ENCODE measurements around the gene TJP1.
"Not testable (repeated sequence)": the region's sequence is repeated elsewhere in the genome, so short reads cannot be mapped to it uniquely, and the experiment has no call there.

The TJP1 gene

DNA sequence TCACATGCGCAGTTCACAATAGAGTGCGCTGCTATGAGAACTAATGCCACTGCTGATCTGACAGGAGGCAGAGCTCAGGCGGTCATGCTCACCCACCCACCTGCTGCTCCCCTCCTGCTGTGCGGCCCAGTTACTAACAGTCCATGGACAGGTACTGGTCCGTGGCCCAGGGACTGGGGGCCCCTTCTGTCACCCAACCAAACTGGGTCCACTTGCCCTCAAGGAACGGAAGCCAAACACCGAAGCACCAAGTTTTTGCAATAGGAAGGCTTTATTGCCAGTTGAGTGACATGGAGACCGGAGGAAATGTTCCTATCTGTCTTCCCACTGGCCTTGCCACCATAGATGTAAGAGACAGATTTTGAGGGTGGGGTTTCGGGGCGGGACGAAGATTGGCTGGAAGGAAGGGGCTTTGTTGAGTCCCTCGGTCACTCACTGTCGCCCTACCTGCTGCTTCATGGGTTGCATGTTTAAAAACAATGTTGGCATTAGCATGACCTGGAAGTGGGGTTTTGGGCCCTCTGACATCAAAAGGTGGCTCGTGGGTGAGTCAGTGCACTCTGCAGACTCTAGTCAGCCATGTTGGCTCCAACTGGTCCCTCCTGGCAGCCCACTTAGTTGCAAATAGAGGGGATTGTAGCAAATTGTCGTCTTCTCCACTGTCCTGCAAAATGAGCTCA, 141.0 kb downstream of the TJP1 start:
- DNase-seq (ENCODE audit: low read depth): no peak

DNA sequence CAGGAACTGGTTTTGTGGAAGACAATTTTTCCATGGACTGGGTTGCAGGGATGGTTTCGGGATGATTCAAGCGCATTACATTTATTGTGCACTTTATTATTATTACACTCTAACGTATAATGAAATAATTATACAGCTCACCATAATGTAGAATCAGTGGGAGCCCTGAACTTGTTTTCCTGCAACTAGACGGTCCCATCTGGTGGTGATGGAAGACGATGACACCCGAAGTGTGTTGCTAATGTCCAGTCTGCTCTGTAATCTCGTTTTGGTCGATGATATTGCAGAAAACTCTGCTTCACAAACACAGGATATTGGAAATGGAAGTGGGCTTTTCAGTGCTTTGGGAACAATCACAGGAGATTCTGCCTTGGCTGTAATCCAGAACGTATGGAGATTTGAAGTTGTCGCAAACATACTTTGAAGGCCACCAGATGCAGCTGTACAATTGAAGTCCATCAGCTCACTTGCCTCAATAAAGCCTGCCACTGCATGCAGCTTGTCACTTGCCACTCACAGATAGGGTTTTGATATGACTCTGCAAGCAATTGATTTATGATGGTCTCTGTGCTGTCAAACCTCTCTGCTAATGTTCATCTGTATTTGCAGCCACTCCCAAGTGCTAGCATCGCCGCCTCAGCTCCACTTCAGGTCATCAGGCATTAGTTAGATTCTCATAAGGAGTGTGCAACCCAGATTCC, 141.7 kb downstream of the TJP1 start:
- DNase-seq (ENCODE audit: low read depth): no peak

DNA sequence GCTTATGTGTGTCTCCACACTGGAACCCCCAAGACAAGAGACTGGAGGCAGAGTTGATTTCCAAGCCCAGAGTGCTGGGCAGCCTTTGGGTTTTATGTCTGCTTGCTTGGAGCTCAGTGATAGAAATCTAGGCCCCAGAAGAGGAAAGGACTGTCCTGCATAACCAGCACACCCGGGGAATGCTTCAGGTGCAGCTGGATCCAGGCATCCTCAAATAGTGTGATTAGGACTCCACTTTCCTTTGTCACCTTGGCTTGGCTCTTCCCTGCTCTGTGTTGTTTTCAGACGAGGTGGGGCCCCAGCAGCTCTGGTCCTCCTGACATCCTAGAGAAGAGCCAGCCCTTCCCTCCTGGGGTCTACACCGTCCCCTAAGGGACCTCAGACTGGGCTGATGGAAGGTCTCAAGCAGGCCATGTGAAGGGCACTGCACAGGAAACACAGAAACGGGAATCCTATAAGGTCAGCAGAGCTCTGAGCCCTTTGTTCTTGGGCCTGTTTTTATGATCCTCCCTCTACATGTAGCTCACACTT, 143.7 kb downstream of the TJP1 start:
- DNase-seq (ENCODE audit: low read depth): no peak

DNA sequence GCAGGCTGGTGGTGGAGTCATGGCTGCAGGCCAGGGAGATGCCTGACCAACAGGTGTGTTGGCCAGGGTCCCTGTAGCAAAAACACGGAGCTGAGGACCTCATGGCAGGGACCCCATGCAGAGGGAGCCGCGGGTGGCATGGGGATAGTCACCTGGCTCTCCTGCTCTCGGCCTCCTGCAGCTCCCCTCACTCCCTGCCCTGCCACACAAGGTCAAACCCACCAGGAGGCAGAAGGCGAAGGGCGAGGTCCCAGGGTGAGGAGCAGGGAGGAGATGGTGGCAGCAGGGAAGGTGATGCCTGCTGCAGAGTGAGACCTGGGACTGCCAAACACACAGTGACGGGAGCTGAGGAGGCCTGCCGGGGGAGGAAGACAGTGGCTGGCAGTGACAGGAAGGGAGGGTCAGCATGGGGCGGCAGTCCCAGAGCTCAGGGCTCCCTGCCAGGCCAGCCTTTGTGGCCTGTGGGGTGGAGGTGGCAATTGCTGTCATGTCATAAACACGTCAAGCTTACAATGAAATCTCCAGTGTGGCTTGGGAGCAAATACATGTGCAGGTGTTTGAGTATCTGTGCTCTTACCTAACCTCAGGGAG, 144.3 kb downstream of the TJP1 start:
- no peak for DNase-seq (ENCODE audit: low read depth)

DNA sequence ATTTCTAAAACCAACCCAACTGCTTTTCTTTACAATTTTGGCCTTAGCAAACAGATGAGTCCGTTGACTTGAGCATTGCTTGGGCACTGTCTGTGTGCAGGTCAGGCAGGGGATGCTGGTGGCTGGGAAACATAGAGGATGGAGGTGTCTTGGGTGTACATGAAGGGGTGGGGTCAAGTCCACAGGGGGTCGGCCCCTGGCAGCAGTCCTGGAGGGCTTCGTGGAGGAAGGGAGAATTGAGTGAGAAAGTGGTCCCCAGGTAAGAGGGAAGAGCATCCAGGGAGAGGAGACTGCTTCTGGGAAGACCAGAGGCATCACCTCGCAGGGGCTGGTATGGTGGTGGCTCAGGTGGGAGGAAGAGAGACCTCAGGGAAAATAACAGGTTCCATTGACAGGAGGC, 144.8 kb downstream of the TJP1 start:
- DNase-seq (ENCODE audit: low read depth): no peak

DNA sequence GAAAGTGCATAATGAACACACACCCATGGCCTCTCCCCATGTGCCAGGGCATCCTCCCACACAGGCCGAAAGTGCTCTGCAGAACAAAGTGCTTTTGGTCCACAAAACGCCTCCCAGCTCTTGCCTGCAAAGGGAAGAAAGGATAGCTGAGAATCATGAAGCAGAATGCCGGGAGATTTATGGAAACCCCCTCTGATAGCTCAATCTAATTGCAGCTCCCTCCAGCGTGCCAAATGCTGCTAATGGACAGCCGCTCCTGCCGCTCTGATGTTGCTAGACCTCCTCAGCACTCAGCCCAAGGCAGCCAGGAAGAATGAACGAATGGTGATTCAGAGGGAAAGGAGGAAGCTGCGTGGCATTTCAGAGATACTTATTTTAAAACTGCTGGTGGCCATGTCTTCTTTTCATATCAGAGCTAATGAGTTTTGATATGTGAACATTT, 145.3 kb downstream of the TJP1 start:
- no peak for DNase-seq (ENCODE audit: low read depth)

DNA sequence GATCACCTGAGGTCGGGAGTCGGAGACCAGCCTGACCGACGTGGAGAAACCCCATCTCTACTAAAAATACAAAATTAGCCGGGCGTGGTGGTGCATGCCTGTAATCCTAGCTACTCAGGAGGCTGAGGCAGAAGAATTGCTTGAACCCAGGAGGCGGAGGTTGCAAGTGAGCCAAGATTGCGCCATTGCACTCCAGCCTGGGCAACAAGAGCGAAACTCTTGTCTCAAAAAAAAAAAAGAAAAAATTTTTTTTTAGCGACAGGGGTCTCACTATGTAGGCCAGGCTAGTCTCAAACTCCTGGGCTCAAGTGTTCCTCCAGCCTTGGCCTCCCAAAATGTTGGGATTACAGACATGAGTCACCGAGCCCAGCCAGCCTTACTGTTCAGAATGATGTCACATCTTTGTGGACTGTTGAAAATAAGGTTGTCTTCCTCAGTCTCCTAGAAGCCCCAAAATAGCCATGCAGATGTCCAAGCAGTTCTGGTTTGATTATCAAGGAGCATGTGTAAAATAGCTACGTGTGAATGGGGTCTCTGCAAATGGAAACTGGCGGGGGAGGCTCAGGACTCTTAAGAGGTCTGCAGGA, 145.8 kb downstream of the TJP1 start:
- not testable (repeated sequence) for DNase-seq (ENCODE audit: low read depth)

DNA sequence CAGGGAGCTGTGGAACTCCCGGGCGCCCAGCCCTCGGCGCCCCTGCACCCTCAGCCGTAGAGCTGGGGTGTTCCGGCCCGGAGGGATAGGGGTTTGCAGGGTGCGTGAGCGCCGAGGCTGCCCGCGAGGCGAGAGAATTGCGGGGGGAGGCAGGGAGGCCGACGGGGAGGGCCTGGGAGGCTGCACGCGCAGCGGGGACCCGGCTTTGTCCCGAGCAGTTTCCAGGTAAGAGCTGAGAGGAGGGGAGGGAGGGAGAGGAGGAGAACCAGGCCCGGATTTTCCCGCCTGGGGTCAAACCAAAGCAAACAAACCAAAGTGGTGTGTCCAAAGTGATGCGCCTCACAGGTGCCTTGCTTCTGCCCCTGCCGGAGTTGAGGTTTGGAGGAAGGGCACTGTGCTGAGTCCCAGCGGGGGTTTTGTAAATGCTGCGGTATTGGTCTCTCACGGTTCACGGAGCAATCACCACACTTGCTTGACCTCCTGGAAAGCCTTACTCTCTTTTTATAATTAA, 146.4 kb downstream of the TJP1 start:
- no peak for DNase-seq (ENCODE audit: low read depth)

DNA sequence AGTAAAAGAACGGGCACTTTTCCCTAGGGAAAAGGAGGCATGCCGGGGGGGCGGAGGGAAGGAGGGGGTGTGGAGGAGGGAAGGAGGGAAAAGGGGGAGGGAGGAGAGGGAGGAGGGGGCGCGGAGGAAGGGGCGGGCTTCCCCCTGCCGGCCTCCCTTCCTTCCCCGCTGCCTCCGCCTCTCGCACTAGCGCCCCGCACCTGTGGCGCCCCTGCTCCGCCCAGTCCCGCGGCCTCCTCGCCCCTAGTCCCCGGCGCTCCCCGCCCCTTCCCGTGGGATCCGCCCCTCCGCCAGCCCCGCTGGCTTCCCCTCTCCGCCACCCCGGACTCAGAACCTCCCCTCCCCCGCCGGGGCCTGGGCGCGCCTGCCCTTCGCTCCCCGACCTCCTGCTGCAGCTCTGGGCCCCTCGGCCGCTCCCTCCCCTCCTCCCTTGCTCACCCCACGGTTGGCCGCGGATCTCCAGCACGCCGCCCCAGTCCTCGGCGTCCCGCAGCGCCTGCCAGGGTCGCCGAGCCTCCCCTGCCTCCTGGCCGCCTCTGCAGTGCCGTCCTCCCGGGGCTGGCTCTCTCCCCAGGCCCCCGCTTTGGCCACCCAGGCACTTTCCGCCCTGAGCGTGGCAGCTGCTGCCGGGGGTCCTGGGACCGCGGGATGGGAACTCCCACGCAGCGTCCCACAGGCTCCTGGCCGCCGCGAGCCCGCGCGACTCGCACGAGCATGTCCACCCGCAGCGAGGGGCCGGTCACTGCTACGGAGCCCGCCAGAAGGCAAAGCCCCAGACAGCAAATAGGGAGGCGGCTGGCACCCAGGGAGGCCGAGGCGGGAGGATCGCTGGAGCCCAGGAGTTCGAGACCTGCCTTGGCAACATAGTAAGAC, 147.4 kb downstream of the TJP1 start:
- no peak for DNase-seq (ENCODE audit: low read depth)

DNA sequence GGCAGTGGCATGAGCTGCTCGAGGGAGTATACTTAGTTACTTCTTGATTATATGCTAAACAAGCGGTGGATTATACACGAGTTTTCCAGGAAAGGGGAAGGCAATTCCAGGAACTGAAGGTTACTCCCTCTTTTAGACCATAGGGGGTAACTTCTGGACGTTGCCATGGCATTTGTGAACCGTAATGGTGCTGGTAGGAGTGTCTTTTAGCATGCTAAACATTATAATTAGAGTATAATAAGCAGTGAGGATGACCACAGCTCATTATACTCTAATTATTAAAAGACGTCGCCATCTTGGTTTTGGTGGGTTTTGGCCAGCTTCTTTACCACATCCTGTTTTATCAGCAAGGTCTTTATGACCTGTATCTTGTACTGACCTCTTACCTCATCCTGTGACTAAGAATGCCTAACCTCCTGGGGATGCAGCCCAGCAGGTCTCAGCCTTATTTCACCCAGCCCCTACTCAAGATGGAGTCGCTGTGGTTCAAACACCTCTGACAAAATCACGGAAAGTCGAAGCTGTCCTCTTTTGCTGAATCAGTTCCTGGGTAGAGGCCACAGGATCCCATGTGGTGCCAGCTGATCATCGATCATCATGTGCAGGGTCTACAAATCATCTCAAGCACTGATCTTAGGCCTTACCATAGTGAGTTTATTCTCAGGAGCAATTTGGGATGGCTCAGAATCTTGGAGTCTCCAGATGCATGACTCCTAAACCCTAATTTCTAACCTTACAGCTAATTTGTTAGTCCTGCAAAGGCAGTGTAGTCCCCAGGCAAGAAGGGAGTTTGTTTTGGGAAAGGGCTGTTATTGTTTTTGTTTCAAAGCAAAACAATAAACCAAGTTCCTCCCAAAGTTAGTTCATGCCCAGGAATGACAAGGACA, 149.1 kb downstream of the TJP1 start:
- DNase-seq (ENCODE audit: low read depth): no peak

DNA sequence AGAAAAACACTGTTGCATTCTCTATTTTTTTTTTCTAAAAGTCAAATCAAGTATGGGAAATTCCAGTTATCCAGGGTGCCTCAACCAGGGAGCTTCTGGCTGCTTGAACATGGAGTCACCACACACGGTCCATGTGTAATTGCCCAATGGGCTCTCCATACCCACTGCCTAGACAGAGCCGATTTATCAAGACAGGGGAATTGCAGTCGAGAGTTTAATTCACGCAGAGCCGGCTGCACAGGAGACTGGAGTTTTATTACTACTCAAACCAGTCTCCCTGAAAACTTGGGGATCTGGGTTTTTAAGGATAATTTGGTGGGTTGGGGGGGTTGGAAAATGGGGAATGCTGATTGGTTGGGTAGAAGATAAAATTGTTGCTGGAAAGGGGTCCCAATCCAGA, 149.8 kb downstream of the TJP1 start:
- no peak for DNase-seq (ENCODE audit: low read depth)

DNA sequence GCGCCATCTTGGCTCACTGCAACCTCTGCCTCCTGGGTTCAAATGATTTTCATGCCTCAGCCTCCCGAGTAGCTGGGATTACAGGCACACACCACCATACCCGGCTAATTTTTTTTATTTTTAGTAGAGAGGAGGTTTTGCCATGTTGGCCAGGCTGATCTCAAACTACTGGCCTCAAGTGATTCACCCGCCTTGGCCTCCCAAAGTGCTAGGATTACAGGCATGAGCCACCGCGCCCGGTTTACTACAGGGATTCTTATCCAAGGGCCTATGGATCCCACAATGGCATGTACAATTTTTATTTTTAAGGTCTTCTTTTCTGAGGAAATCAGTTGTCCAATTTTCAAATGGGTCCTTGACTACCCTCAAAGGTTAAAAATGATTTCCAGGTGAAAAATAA, 150.2 kb downstream of the TJP1 start:
- not testable (repeated sequence) for DNase-seq (ENCODE audit: low read depth)

DNA sequence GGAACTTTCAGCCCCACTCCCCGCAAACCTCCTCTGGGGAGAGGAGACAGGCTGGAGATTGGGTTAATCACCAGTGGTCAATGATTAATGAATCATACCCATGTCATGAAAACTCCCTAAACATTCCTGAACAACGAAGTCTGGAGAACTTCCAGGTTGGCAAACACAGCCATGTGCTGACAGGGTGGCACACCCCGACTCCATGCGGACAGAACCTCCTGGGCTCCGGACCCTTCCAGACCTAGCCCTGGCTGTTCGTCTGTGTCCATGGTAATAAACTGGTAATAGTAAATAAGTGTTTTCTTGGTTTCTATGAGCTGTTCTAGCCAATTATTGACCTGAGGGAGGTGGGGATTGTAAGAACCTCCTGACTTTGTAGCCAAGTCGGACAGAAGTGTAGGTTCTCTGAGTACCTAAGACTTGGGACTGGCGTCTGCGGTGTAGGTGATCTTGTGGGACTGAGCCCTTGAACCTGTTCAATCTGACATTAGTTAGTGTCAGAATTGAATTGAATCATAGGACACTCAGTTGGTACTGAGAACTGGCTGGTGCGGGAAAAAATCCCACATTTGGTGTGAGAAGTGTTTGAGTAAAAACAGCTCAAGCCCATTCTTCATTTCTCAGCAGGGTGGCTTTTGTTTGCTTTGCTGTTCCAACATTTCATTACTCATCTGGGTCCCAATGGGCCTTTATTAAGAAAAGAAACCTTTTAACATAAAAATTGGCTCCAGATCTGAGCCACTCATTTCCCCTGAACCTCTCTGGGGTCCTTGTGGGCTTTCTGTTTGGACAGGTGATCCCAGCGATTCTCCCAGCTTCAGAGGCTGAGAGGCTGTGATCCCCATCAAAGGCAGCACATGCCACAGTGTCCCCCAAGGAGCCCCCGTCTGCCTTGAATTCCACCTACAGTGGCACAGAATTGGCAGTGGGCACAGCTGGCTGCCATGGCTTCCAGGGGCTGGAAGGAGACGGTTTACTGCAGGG, 151.0 kb downstream of the TJP1 start:
- no peak for DNase-seq (ENCODE audit: low read depth)

DNA sequence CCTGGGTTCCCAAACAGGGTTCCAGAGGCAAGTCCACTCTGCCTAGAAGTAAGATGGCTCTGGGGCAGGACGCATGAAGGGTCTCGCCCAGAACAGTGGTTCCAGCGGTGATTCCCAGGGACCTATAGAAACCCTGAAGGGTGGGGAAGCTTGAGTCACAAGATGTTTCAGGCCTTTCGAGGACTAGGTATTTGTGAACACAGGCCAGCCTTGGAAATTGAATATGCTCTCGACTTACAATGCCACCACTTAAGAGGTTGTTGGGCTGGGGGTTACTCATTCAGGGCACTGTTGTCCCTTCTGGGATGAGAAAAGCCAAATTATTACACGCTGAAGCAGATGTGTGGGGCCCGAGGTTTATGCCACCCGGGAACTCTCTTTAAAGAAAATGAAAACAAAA, 152.0 kb downstream of the TJP1 start:
- DNase-seq (ENCODE audit: low read depth): no peak

DNA sequence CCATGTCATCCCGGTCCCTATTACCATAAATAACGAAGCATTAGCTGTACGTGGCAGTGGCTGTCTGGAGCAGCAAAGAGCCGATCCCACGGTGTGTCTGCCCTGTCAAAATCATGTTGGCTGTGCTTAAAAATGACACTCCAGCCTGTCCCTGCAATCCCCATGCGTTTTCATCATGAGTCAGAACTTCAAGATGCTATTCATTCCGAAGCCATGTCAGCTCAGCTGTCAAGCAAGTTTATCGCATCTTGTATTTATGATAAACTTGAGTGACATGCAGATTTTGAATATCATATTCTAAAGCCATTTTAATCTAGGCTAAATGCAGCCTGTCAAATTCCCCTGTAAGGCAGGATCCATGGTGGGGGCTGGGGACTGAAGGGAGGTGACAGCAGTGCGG, 152.4 kb downstream of the TJP1 start:
- DNase-seq (ENCODE audit: low read depth): no peak

DNA sequence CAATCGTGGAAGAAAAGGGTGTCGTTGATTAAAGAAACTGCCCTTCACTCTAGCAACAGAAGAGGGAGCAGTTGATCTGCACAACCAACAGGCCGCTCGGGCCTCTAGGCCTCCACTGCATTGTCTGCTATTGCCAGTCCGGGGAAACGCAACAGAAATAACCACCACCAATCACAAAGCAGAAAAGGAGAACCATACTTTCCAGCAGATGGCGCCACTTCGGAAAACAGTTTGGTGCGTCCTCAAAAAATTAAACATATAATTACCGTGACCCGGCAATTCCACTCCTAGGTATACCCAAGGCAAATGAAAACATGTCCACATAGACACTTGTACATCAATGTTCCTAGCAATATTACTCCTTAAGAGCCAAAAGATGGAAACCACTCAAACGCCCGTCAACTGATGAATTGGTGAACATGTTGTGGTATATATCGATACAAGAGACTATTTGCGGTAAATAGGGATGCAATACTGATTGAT, 154.1 kb downstream of the TJP1 start:
- DNase-seq (ENCODE audit: low read depth): no peak

DNA sequence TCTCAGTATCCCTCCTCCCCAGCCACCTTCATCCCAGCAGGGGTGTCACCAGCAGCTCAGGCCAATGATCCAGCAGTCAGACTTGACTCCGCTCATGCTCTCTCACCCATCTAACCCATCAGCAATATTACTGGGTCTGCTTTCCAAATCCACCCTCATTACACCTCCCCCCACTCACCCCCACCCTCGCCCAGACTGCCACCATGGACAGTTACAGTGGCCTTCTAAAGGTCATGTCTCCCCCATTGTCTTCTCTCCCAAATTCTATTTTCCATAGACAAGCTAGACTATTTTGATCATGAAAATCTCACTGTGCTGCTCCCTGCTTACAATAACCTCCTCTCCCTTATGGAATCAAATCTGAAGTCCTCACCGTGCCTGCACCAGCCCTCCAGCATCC, 156.0 kb downstream of the TJP1 start:
- DNase-seq (ENCODE audit: low read depth): no peak

DNA sequence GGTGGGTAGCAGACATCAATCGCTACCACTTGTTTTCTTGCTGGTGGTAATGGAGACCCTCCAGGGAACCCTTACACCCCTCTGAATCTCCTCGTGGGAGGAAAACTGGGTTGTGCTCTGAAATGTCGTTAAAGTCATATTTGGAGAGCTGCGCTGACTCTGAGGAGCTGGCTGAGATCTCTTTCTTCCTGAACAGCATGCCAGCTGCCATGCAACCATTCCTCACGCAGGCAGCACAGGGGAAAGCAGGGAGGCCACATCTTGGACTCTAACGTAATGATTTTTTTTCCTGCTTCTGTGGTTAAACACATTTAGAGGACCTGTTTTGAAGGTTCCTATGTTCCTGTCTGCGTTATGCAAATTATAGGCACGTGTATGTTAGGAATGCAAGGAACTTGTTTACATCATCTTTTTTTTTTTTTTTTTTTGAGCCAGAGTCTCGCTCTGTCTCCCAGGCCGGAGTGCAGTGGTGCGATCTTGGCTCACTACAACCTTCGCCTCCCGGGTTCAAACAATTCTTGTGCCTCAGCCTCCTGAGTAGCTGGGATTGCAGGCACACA, 156.7 kb downstream of the TJP1 start:
- peak; percentile 13 for DNase-seq (ENCODE audit: low read depth)

DNA sequence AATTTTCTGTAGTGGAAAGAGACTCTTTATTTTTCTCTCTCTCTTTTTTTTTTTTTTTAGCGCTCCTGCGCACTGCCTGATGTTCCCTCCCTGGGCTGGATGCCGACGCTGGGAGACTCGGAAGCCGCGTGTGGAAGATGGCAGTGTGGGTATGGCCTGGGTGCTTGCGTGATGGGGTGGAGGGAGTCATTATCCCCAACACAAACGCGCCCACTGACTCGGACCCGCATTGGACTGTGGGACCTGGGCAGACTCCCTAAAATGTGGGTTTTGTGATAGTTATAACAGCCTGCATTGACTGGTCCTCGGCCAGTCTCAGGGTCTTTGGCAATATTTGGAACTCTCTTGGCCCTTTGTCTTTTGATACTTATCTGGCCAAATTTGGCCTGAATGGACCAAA, 157.9 kb downstream of the TJP1 start:
- no peak for DNase-seq (ENCODE audit: low read depth)

Measured in GM04503 (cell line).